ENCODE data around the gene SULT2B1. TPM values are rescaled to one million over a fixed set of nuclear protein-coding genes. Genes with fewer than 3 reads are reported as not detected.
"Not testable (repeated sequence)": the region's sequence is repeated elsewhere in the genome, so short reads cannot be mapped to it uniquely, and the experiment has no call there.

Gene SULT2B1
- total RNA-seq, 1 donor from 2014 or later, result 0.82 TPM

GRCh38 chr19:48630296-48631063 lies 78.5 kb downstream of the SULT2B1 start:
- DNase-seq (ENCODE audit: low spot score in 2 of 2) (no peak), FAIRE-seq (no peak)

DNA sequence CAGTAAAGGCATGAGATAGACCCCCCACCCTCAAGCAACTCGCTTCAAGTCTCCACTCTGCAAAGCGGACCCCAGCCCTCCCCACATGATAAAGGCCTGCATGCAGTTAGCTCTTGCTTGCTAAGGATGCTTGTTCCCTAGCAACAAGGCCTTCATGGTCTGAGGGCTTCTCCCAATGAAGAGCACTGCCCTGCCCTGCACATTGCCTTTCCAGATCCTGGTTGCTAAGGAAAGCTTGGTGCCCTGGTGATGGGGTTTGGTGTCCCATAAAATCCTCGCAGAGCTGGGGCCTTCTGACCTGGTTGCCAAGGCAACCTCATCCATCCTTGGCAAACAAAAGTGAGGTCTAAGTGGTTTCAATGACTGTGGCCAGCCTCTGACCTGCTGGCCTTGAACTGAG lies 79.3 kb downstream of the SULT2B1 start:
- no peak for DNase-seq (ENCODE audit: low spot score in 2 of 2)
- FAIRE-seq, result no peak

- FAIRE-seq; DNase-seq (ENCODE audit: low spot score in 2 of 2): not testable (repeated sequence)
Observed at GRCh38 chr19:48632286-48632685, 80.3 kb downstream of the SULT2B1 start.

DNA sequence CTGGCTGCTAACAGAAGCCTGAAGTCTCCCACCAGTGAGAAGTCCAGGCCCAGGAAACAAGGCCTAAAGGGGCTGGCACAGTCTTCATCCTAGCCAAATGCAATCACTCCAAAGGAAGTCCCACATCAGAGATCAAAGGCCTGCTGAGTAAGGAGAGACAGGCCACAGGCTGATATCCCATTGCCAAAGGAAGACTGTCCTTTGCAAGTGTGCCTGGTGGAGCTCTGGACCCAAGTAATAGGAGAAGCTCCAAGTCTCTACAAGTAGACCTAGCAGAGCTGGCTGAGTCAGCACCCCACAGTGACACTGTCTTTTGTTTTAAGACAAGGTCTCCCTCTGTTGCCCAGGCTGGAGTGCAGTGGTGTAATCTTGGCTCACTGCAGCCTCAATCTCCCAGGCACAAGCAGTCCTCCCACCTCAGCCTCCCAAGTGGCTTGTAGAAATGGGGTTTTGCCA lies 80.7 kb downstream of the SULT2B1 start:
- DNase-seq (ENCODE audit: low spot score in 2 of 2) (no peak), FAIRE-seq (no peak)

DNA sequence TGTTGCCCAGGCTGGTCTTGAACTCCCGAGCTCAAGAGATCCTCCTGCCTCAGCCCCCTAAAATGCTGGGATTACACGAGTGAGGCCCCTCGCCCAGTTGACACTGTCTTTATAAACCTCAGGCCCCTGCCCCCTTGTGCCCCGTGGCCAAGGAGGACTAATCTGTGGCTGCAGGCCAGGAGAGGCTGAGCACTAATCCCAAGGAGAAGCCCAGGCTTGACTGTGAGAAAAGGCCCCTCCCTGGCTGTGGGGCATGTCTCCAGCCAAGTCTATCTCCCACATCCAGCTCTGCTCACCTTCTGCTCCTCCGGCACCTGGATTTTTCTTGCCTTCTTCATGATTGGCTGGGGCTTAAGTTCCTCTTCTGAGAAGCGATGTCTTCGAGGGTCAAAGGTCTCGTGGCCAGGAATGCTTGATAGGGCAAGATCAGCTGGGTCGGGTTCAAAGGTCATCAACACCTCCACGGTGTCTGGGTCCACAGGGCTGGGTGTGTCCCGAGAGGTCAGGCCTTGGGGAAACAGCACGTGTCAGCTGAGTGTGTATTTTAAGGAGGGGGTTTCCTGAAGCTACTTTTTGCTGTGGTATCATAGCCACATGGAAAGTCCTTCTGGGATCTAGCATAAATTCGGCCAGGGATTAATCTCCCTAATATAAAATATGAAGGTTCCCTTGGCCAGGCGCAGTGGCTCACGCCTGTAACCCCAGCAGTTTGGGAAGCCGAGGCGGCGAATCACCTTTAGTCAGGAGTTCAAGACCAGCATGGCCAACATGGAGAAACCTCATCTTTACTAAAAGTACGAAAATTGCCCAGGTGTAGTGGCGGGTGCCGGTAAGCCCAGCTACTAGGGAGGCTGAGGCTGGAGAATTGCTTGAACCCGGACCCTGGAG lies 81.4 kb downstream of the SULT2B1 start:
- DNase-seq (ENCODE audit: low spot score in 2 of 2) (no peak), FAIRE-seq (no peak)

GRCh38 chr19:48634036-48634342 lies 82.0 kb downstream of the SULT2B1 start:
- no peak for FAIRE-seq
- no peak for DNase-seq (ENCODE audit: low spot score in 2 of 2)

GRCh38 chr19:48634424-48635262 lies 82.7 kb downstream of the SULT2B1 start:
- peak; percentile 85 for DNase-seq (ENCODE audit: low spot score in 2 of 2)
- no peak for FAIRE-seq

GRCh38 chr19:48635263-48635965 lies 83.4 kb downstream of the SULT2B1 start:
- DNase-seq (ENCODE audit: low spot score in 2 of 2) (peak; percentile 80), FAIRE-seq (no peak)

- peak in 1 of 2 donors; percentile 54 for DNase-seq (ENCODE audit: low spot score in 2 of 2)
- FAIRE-seq, result no peak
Observed at GRCh38 chr19:48635966-48636858, 84.2 kb downstream of the SULT2B1 start.

GRCh38 chr19:48636859-48637448 lies 85.0 kb downstream of the SULT2B1 start, which contains the start of gene DBP:
TSS of gene DBP (minus strand) at chr19:48637379. CDS start at chr19:48636994, 385 bp downstream.
- DNase-seq (ENCODE audit: low spot score in 2 of 2) (peak in 1 of 2 donors; percentile 67), FAIRE-seq (no peak)

GRCh38 chr19:48637449-48637947 lies 85.5 kb downstream of the SULT2B1 start:
- DNase-seq (ENCODE audit: low spot score in 2 of 2) (peak; percentile 93 to 96), FAIRE-seq (no peak)

DNA sequence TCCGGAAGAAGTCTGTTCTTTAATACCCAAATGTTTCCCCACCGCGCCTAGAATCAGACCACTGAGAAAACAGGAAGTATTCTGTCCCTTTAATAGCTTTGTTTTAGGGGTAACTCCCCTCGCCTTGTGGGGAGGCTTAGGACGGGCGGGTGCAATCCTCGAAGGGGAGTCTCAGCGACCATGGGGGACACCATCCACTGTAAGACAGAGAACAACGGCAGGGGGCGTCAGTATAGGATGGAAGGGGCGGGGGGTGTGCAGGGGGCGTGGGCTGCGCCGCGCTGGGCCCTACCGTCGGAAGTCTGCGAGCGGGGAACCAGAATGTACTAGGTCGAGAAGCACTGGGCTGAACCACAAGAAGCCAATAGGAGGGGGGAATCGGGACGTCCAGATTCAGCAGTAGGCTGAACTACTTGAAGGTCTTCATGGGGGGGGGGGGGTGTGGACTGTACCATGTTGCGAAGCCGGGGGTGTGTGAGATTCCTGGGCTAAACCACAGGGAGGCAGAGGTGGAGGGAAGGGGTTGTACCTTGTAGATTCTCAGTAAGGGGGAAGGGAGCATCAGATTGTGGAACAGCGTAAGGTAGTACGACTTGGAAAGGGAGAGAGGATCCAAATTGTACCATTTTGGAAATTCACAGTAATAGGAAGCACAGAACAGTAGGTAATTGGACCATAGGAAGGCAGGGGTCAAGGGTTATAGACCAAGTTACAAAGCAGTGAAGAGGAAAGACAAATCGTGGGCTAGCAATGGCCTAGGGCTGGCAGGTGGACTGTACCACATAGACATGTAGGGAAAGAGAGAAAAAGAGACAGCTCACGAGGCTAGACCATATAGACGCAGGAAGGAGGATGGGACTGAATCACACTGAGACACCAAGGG lies 86.2 kb downstream of the SULT2B1 start:
- no peak for FAIRE-seq
- DNase-seq (ENCODE audit: low spot score in 2 of 2), result peak; percentile 82

DNA sequence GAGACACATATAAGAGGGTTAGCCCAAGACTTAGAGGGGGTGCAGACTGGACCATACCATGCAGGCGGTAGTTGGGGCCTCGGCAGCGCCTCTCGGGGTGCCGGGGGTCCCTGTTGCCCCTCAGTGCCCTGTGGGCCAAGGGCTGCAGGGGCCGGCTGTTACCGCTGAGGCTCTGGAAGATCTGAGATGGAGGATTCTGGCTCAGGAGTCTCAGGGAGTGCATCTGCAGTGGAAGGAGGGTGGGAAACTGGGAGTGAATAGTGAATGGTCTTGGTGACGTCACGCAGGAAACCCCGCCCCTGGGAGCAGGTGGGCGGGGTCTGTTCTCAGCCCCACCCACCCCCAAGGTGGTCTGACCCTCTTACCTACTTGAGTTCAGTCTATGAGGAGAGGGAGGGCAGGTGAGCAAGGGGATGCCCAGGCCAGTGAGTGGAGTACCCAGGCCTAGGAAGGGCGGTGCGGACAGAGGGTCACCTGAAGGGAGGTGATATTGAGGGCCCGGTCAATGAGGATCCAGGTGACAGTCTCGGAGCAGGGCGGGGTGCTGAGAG lies 86.9 kb downstream of the SULT2B1 start:
- peak in 1 of 2 donors; percentile 66 for DNase-seq (ENCODE audit: low spot score in 2 of 2)
- no peak for FAIRE-seq

DNA sequence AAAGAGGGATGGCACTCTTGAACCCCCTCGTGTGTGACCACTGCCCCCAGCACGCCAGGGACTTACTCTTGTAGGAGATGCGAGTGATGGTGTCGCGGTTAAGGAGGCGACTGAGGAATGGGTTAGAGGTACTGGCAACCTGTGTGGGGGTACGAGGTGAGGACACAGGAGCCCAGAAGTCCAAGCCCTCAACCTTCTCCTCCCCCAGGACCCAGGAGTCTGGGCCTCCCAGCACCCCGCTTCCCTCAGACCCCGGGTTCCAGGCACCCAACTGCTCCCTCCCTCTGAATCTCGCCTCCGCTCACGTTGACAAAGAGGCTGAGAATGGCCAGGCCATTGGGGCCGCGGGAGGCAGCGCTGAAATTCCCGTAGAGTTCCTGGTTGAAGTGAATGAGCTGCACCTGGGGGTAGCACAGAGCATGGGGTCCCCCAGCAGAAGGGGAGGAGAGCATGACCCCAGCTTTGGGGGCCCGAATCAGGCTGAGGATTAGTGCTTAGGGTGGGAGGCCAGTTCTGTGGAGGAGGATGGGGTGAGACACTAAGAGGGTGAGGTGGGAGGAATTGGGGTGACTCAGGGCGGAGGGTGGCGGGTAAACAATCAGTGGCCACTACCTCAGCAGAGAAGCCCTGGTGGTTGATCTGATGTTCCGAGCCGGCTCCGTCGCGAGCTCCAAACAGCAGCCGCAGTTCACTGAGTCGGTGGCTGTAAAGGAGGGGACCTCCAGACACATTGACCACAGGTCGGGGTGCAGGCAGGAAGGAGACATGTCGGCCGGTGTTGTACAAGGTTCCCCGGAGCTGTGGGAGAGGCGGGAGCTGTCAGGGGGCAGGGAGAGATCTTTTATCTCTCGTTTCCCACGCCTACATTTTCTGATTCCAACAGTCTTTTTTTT lies 87.8 kb downstream of the SULT2B1 start:
- FAIRE-seq (no peak), DNase-seq (ENCODE audit: low spot score in 2 of 2) (no peak)

- FAIRE-seq, result no peak
- no peak for DNase-seq (ENCODE audit: low spot score in 2 of 2)
Observed at GRCh38 chr19:48641850-48642249, 89.9 kb downstream of the SULT2B1 start.

DNA sequence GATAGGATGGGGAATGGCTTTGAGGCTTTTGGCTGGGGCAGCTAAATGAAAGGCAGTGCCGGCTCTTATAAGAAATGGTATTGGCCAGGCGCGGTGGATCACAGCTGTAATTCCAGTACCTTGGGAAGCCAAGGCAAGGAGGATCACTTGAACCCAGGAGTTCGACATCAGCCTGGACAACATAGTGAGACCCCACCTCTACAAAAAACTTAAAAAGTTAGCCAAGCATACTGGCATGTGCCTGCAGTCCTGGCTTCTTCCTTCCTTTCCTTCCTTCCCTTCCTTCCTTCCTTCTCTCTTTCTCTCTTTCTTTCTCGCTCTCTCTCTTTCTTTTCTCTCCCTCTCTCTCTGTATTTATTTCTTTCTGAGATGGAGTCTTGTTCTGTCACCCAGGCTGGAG lies 90.9 kb downstream of the SULT2B1 start:
- no peak for DNase-seq (ENCODE audit: low spot score in 2 of 2)
- FAIRE-seq, result no peak
